HUES48 (cell line): ENCODE measurements around the gene PCYT1B.
"Not testable (repeated sequence)": the region's sequence is repeated elsewhere in the genome, so short reads cannot be mapped to it uniquely, and the experiment has no call there.

ENCODE experiments used
- H3K27ac ChIP-seq: one replicate; pipeline ENCODE4 v1.7.0; 2013; ENCODE audit warnings: low read depth, low read length, inconsistent platforms
- H3K27me3 ChIP-seq: 2 replicates; pipeline ENCODE4 v1.6.1; 2013; ENCODE audit warnings: mild to moderate bottlenecking, low read length; ENCODE audit not compliant: control insufficient read depth, insufficient read depth
- H3K36me3 ChIP-seq: 2 replicates; pipeline ENCODE4 v1.6.1; 2013; ENCODE audit warnings: low read length; ENCODE audit not compliant: control insufficient read depth, insufficient read depth
- H3K4me1 ChIP-seq: 2 replicates; pipeline ENCODE4 v1.6.1; 2013; ENCODE audit warnings: mild to moderate bottlenecking, low read length; ENCODE audit not compliant: control insufficient read depth, insufficient read depth
- H3K4me3 ChIP-seq: 2 replicates; pipeline ENCODE4 v1.5.1; 2013; ENCODE audit warnings: mild to moderate bottlenecking, low read depth, low read length
- H3K9ac ChIP-seq: 2 replicates; pipeline ENCODE4 v1.6.1; 2013; ENCODE audit warnings: mild to moderate bottlenecking, low read depth, low read length, moderate library complexity
- H3K9me3 ChIP-seq: 2 replicates; pipeline ENCODE4 v1.6.1; 2013; ENCODE audit warnings: low read length; ENCODE audit not compliant: control insufficient read depth, insufficient read depth

Gene PCYT1B

GRCh38 chrX:24668111-24668510, 21.0 kb upstream of the PCYT1B start:
- no peak overlapping the region for H3K9ac ChIP-seq
- H3K4me3 ChIP-seq = no peak overlapping the region
- no peaks in the 10 kb centered on the region for H3K9me3 ChIP-seq
- no peak overlapping the region for H3K27ac ChIP-seq
- no peaks in the 10 kb centered on the region for H3K36me3 ChIP-seq
- no peaks in the 10 kb centered on the region; the same call in 1 of the 2 replicates for H3K27me3 ChIP-seq
- peaks cover 10% of the 10 kb centered on the region for H3K4me1 ChIP-seq

GRCh38 chrX:24662352-24662751, 15.2 kb upstream of the PCYT1B start:
- Histone ChIP-seq H3K27ac (no peak overlapping the region), H3K4me1 (peaks cover 14% of the 10 kb centered on the region), H3K9me3 (no peaks in the 10 kb centered on the region), H3K36me3 (no peaks in the 10 kb centered on the region), H3K27me3 (peaks cover 5% of the 10 kb centered on the region), H3K4me3 (no peak overlapping the region), H3K9ac (no peak overlapping the region)

DNA sequence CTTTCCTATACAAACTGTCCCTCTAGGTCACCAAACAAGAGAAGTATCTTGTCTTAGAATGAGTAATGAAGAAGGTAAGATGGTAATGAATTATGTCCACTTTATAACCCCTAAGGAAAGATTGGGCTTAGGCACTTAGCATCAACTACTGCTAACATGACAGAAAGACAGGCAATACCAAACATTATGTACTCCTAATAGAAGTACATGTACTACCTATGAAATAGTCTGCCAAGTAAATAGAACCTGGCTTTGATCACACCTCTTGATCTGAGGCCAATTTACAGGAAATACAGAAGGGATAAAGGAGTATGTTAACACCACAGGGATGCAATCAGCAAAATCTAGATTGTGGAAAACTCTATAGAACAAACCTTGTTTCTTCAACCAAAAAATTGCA, 14.1 kb upstream of the PCYT1B start:
- Histone ChIP-seq H3K36me3 (no peaks in the 10 kb centered on the region), H3K9ac (no peak overlapping the region), H3K27me3 (peaks cover 5% of the 10 kb centered on the region), H3K4me3 (no peak overlapping the region), H3K27ac (no peak overlapping the region), H3K9me3 (no peaks in the 10 kb centered on the region), H3K4me1 (peaks cover 15% of the 10 kb centered on the region)

GRCh38 chrX:24659646-24660045, 12.5 kb upstream of the PCYT1B start:
- no peak overlapping the region for H3K4me3 ChIP-seq
- H3K4me1 ChIP-seq = peaks cover 18% of the 10 kb centered on the region
- no peak overlapping the region for H3K27ac ChIP-seq
- H3K9ac ChIP-seq = no peak overlapping the region
- H3K36me3 ChIP-seq = no peaks in the 10 kb centered on the region
- H3K27me3 ChIP-seq = peaks cover 5% of the 10 kb centered on the region; the same call in 1 of the 2 replicates
- no peaks in the 10 kb centered on the region for H3K9me3 ChIP-seq

GRCh38 chrX:24659106-24659505, 12.0 kb upstream of the PCYT1B start:
- Histone ChIP-seq H3K27ac (no peak overlapping the region), H3K9ac (no peak overlapping the region)

GRCh38 chrX:24658421-24658820, 11.3 kb upstream of the PCYT1B start:
- Histone ChIP-seq H3K27me3 (peaks cover 5% of the 10 kb centered on the region; the same call in 1 of the 2 replicates), H3K4me1 (peaks cover 18% of the 10 kb centered on the region), H3K9ac (no peak overlapping the region), H3K4me3 (no peak overlapping the region), H3K9me3 (no peaks in the 10 kb centered on the region), H3K27ac (peak overlapping the region; percentile 44), H3K36me3 (no peaks in the 10 kb centered on the region)

More at GRCh38 chrX:24659106-24659505, 12.0 kb upstream of the PCYT1B start:
- Histone ChIP-seq H3K27me3 (peaks cover 5% of the 10 kb centered on the region; the same call in 1 of the 2 replicates), H3K36me3 (no peaks in the 10 kb centered on the region), H3K4me3 (no peak overlapping the region), H3K9me3 (no peaks in the 10 kb centered on the region), H3K4me1 (peaks cover 18% of the 10 kb centered on the region)

DNA sequence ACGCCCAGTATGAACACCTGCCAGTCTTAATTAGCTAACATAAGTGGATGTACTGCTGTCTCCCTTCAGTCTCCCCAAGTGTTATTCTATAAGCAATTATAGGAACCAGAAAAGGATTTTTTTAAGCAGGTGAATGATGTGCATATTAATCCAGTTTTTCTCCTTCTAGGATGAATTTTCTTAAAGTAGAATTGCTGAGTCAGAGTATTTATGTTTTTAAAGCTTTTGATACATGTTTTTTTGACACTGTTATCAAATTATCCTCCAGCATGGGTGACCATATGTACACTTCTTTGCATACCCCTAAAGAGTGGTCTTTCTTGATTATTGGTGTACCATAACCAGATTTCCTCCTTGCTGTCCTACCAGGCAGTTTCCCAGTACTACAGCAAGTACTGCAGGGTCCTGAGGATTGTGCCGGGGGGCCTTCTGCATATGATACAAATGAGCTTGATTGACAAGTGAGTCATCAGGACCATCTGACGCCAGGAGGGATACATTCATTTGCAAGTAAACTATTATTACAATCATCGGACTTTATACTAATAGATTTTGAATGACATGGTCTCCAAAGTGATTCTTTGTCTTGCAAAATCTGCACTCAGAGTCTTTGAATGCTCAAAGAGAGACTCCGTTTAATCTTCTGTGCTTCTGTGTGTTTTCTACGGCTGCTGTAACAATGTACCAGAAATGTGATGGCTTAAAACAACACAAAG, 10.7 kb upstream of the PCYT1B start:
- no peak overlapping the region for H3K4me3 ChIP-seq
- H3K36me3 ChIP-seq = no peaks in the 10 kb centered on the region
- H3K4me1 ChIP-seq = peaks cover 18% of the 10 kb centered on the region
- peaks cover 5% of the 10 kb centered on the region; the same call in 1 of the 2 replicates for H3K27me3 ChIP-seq
- H3K27ac ChIP-seq = peak overlapping the region; percentile 44
- no peaks in the 10 kb centered on the region for H3K9me3 ChIP-seq
- H3K9ac ChIP-seq = no peak overlapping the region

DNA sequence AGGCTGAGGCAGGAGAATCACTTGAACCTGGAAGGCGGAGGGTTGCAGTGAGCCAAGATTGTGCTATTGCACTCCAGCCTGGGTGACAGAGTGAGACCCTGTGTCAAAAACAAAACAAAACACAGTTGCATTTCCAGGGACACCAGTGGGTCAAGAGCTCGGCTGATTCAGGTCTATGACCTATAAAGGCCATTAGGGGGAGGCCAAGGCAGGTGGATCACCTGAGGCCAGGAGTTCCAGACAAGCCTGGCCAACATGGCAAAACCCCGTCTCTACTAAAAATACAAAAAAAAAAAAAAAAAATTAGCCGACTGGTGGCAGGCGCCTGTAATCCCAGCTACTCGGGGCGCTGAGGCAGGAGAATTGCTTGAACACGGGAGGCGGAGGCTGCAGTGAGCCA, 8.5 kb upstream of the PCYT1B start:
- H3K36me3 ChIP-seq, H3K27ac ChIP-seq, H3K27me3 ChIP-seq, H3K9ac ChIP-seq, H3K9me3 ChIP-seq, H3K4me3 ChIP-seq: not testable (repeated sequence)
- H3K4me1 ChIP-seq = peaks cover 18% of the 10 kb centered on the region

GRCh38 chrX:24651783-24652182, 4.6 kb upstream of the PCYT1B start:
- H3K4me3 ChIP-seq = no peak overlapping the region
- peaks cover 21% of the 10 kb centered on the region for H3K4me1 ChIP-seq
- no peaks in the 10 kb centered on the region for H3K9me3 ChIP-seq
- H3K36me3 ChIP-seq = no peaks in the 10 kb centered on the region
- H3K27ac ChIP-seq = no peak overlapping the region
- no peak overlapping the region for H3K9ac ChIP-seq
- H3K27me3 ChIP-seq = no peaks in the 10 kb centered on the region

DNA sequence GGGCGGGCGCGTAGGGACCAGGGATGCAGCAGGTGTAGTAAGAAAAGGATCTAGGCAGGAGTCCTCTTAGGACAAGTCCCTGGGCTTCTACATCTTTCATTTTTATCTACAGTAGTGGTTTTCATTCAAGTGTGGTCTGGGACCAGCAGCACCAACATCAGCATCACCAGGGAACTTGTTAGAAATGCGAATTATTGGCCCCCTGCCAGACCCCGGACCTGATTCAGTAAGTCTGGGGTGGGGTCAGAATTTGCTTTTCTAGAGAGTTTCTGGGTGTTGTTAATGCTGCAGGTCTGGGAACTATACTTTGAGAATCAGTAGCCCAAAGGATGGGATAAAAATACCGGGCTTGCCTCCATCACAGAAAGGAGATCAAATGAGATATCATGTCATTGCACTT, 1.3 kb upstream of the PCYT1B start:
- no peaks in the 10 kb centered on the region for H3K9me3 ChIP-seq
- H3K27me3 ChIP-seq = no peaks in the 10 kb centered on the region
- H3K4me3 ChIP-seq = no peak overlapping the region
- H3K4me1 ChIP-seq = peaks cover 22% of the 10 kb centered on the region
- no peak overlapping the region for H3K27ac ChIP-seq
- no peak overlapping the region for H3K9ac ChIP-seq
- H3K36me3 ChIP-seq = no peaks in the 10 kb centered on the region

GRCh38 chrX:24646745-24647182, 383 bp downstream of the PCYT1B start:
- Histone ChIP-seq H3K4me3 (peak overlapping the region; percentile 59), H3K9me3 (no peaks in the 10 kb centered on the region), H3K36me3 (peaks cover 3% of the 10 kb centered on the region; the same call in 1 of the 2 replicates), H3K4me1 (peaks cover 37% of the 10 kb centered on the region), H3K27me3 (no peaks in the 10 kb centered on the region), H3K9ac (peak overlapping the region; percentile 69), H3K27ac (peak overlapping the region; percentile 94)
